GM21576 (cell line): ENCODE results near the gene AFMID.
"Not testable (repeated sequence)": the region's sequence is repeated elsewhere in the genome, so short reads cannot be mapped to it uniquely, and the experiment has no call there.

Source experiments
- ATAC-seq: cut with Tn5 transposase; IDR thresholded peaks from one replicate; pipeline ENCODE4 v1.9.1; 2021; ENCODE audit warnings: mild to moderate bottlenecking, moderate library complexity; ENCODE audit not compliant: unreplicated experiment

AFMID gene

DNA sequence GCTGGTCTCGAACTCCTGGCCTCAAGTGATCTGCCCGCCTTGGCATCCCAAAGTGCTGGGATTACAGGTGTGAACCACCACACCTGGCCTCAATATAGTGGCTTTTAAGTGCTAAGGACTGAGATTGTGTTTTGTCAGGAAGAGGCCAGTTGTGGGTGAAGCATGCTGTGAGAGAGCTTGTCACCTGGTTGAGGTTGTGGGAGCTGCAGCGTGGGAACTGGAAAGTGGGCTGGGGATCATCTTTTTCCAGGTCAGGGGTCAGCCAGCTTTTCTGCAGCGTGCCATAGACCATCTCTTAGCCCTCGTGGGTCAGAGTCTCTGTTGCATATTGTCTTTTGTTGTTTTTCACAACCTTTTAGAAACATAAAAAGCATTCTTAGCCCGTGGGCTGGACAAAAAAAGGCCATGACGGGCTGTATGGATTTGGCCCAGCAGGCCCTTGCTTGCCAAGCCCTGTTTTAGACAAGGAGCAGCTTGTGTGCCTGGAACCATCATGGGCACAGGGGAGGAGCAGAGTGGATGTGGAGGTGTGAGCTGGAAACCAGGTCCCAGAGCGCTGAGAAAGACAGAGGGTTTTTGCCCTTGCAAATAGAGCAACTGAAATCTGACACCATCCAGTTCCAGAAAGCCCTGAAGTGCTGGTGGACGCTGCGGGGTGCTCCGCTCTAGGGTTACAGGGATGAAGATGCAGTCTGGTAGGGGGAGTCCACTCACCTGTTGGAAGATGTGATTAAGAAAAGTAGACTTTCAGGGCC, 32.4 kb downstream of the AFMID start:
- ATAC-seq, result no peak

- no peak for ATAC-seq
These were observed 35.9 kb downstream of the AFMID start for GRCh38 chr17:78223061-78223460.

DNA sequence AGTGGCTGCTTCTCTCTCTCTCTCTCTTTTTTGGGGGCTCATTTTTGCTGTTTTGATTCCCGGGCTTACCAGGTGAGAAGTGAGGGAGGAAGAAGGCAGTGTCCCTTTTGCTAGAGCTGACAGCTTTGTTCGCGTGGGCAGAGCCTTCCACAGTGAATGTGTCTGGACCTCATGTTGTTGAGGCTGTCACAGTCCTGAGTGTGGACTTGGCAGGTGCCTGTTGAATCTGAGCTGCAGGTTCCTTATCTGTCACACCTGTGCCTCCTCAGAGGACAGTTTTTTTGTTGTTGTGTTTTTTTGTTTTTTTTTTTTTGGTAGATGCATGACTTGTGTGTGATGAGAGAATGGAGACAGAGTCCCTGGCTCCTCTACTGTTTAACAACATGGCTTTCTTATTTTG, 36.6 kb downstream of the AFMID start:
- no peak for ATAC-seq

DNA sequence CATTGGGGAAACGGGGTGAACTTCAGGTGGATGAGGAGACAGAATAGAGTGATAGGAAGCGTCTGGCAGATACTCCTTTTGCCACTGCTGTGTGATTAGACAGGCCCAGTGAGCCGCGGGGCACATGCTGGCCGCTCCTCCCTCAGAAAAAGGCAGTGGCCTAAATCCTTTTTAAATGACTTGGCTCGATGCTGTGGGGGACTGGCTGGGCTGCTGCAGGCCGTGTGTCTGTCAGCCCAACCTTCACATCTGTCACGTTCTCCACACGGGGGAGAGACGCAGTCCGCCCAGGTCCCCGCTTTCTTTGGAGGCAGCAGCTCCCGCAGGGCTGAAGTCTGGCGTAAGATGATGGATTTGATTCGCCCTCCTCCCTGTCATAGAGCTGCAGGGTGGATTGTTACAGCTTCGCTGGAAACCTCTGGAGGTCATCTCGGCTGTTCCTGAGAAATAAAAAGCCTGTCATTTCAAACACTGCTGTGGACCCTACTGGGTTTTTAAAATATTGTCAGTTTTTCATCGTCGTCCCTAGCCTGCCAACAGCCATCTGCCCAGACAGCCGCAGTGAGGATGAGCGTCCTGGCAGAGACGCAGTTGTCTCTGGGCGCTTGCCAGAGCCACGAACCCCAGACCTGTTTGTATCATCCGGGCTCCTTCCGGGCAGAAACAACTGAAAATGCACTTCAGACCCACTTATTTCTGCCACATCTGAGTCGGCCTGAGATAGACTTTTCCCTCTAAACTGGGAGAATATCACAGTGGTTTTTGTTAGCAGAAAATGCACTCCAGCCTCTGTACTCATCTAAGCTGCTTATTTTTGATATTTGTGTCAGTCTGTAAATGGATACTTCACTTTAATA, 37.3 kb downstream of the AFMID start:
- ATAC-seq, result no peak

DNA sequence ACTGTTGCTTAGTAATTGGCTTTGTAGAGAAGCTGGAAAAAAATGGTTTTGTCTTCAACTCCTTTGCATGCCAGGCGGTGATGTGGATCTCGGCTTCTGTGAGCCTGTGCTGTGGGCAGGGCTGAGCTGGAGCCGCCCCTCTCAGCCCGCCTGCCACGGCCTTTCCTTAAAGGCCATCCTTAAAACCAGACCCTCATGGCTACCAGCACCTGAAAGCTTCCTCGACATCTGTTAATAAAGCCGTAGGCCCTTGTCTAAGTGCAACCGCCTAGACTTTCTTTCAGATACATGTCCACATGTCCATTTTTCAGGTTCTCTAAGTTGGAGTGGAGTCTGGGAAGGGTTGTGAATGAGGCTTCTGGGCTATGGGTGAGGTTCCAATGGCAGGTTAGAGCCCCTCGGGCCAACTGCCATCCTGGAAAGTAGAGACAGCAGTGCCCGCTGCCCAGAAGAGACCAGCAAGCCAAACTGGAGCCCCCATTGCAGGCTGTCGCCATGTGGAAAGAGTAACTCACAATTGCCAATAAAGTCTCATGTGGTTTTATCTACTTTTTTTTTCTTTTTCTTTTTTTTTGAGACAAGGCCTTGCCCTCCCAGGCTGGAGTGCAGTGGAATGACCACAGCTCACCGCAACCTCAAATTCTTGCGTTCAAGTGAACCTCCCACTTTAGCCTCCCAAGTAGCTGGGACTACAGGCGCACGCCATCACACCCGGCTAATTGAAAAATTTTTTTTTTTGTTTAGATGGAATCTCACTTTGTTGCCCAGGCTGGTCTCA, 38.1 kb downstream of the AFMID start:
- no peak for ATAC-seq

DNA sequence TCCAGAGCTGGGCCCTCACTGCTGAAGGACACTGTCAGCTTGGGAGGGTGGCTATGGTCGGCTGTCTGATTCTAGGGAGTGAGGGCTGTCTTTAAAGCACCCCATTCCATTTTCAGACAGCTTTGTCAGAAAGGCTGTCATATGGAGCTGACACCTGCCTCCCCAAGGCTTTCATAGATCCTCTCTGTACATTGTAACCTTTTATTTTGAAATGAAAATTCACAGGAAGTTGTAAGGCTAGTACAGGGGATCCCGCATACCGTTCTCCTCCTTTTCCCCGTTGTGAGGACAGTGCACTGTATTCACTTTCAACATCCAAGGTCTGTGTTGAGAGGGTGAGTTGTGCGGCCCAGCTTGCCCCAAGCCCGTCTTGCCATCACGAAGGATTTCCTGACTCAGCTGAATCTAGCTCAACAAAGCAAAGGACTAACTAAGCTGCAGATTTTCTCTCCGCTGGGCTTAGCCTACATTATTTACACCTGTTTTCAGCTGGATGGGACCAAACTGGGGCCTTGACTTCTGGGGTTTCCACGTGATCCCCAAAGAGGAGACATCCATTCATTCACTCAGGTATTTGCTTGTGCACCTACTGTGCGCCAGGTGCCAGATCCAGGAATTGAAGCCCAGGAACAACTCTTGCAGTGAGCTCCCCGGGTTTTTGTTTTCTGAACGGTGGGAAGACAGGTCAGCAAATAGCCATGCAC, 39.0 kb downstream of the AFMID start:
- ATAC-seq, result no peak

GRCh38 chr17:78226759-78227454, 39.7 kb downstream of the AFMID start:
- no peak for ATAC-seq

GRCh38 chr17:78227455-78227916, 40.3 kb downstream of the AFMID start:
- ATAC-seq, result no peak

- ATAC-seq, result no peak
These were observed 41.0 kb downstream of the AFMID start for GRCh38 chr17:78228176-78228575.

- no peak for ATAC-seq
These were observed 43.2 kb downstream of the AFMID start for GRCh38 chr17:78230252-78230962.

GRCh38 chr17:78230996-78231935, 44.1 kb downstream of the AFMID start, which contains the start of gene TMEM235:
TSS of gene TMEM235 (plus strand) at chr17:78231631. CDS start at chr17:78232024, 393 bp downstream.
- no peak for ATAC-seq

DNA sequence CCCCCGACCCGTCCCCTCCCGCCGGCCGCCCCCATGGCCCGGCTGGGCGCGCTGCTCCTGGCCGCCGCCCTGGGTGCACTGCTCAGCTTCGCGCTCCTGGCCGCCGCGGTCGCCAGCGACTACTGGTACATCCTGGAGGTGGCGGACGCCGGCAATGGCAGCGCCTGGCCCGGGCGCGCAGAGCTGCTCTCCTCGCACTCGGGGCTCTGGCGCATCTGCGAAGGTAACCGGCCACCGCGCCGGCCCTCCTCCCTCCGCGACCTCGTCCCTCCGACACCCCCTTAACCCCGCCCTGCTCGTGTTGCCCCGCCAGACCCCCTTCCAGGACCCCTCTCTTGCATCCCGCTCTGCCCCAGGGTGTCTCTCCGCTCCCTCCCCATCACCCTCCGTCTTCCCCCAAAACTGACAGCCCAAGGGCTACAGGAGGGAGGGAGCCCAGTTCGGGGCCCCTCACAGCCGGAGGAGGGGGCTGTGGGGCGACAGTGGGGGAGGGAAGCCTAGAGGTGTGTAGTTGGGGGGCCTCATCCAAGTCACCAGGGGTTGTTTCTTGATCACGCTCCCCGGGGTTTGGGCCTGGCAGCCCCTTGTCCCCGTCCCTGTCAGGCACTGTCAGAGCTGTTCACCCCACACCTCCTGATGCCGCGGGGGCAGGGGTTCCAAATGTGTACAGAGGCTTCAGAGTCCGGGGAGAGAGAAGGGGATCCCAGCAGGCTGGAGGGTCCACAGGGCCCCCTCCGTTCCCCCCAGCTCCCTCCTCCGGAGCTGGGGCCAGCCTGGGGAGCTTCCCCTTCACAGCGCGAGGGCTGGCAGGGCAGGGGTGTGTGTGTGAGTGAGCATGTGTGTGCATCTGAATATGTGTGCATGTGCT, 45.1 kb downstream of the AFMID start:
- ATAC-seq, result no peak

DNA sequence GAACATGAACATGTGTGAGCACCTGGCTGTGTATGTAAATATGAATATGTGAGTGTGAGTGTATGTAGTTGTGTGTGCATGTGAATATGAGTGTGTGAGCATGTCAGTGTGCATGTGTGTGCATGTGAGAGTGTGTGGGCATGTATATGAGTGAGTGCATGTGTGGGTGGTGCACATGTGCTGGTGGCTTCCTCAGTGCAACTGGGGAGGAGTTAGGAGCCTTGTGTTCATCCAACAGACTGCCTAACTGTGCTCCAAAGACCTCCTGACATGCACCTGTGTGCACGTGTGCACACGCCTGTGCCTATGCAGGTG, 45.7 kb downstream of the AFMID start:
- ATAC-seq, result no peak

DNA sequence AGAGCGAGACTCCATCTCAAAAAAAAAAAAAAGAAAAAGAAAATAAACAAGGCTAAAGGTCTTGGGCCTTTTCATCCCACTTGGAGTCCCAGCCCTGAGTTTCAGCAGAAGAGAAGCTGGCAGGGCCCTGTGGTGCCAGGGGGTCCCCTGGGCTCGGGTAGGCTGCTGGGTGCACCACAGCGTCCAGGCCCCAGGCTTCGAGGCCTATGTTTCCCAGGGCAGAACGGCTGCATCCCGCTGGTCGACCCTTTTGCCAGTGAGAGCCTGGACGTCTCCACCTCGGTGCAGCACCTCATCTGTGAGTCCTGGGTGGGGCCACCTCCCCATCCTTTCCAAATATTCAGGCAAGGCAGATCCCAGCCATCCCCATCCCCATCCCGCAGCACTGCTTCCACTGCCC, 46.5 kb downstream of the AFMID start:
- no peak for ATAC-seq

DNA sequence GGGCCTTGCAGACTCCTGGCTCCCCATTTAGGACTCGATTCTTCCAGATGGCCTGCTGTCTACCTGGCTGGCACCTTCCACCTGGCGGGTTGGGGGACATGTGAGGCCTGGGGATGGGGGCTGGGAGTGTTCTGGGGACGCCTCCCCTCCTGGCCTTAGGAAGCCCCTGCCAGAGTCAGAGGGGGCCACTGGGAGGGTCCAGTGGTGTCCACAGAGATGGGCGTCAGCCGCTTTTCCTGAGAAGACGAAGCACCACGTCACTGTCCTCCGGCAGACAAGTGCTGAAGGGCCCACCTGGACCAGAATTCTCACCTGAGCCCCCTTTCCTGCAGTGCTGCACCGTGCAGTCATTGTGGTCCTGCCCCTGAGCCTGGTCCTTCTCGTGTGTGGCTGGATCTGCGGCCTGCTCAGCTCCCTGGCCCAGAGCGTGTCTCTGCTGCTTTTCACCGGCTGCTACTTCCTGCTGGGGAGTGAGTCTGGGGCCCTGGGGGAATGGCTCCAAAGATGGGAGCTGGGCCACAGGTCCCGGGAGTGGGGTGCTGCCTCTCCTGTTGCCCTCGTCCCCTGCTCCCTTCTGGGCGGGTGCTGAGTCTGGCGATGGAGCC, 47.2 kb downstream of the AFMID start:
- no peak for ATAC-seq

DNA sequence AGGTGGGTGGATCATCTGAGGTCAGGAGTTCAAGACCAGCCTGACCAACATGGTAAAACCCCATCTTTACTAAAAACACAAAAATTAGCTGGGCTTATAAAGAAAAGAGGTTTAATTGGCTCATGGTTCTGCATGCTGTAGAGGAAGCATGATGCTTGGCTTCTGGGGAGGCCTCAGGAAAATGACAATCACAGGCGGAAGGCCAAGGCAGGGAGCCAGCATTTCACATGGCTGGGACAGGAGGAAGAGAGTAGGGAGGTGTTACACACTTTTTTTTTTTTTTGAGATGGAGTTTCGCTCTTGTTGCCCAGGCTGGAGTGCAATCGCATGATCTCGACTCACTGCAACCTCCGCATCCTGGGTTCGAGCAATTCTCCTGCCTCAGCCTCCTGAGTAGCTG, 47.9 kb downstream of the AFMID start:
- ATAC-seq, result not testable (repeated sequence)

- ATAC-seq, result no peak
These were observed 48.7 kb downstream of the AFMID start for GRCh38 chr17:78235885-78236284.
